NCI-H1930 (cell line): Measurements from ENCODE around the gene ST3GAL6.

Experiments used
- DNase-seq, 2 experiments: peaks; one replicate each; lab custom pipeline; 2025; lab: John Stamatoyannopoulos, UW

Gene ST3GAL6, protein sequence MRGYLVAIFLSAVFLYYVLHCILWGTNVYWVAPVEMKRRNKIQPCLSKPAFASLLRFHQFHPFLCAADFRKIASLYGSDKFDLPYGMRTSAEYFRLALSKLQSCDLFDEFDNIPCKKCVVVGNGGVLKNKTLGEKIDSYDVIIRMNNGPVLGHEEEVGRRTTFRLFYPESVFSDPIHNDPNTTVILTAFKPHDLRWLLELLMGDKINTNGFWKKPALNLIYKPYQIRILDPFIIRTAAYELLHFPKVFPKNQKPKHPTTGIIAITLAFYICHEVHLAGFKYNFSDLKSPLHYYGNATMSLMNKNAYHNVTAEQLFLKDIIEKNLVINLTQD

DNA sequence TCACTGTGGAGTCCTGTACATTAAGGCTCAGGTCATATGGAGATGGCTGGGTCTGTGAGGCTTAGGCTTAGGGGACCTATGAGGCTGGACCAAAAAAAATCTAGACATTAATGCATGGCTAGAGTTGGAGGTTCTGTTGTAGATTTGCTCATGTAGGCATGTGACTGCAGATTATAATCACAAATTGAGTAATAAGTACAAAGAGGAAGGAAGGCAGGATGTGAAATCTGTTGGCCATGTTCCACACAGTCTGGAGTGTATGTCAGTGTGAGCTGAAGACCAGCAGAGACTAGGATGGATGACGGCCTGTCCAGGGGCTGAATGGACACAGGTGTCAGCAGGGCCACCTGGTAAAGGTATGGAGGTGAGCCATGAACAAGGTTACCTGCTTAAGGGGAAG is at the start of gene ST3GAL6:
Gene ST3GAL6 (plus strand): TSS at position 265 of the 400 bp plus-strand sequence. CDS start 5,101 bp downstream, outside the sequence.
- no peak for DNase-seq

DNA sequence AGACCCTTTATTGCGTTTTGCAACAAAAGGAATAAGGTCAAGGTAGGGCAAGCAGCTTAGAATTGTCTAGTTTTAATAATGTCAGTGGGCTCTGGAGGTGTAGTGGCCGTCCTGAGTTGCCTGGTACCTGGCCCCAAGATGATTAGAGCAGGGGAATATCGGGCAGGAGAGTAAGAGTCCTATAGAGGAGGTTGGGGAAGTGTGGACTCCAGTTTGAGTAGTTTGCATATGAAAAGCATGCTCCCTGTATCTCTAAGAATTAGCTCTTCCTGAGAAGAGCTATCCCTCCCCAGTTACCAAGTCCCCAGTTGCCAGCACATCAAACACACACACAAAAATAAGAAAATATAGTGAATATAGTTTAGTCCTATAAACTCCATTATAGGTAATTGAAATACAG is 49.2 kb upstream of the ST3GAL6 start:
- DNase-seq, result no peak

DNA sequence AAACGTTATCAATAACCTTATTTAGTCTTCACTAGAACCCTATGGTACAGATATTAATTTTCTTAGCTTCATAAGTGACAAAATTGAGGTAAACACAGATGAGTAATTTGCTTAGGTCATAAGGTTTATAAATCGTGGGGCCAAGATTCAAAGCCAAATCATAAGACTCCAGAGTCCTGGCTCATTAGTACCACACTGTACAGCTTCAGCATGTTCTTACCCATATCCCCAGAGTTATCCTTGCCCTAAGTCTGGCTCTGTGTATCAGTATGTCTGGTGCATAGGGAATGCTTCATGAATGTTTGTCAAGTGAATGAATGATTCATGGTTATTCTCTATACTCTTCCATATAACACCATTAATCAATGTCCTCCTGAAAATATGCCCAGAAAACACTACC is 45.6 kb upstream of the ST3GAL6 start:
- no peak for DNase-seq

DNA sequence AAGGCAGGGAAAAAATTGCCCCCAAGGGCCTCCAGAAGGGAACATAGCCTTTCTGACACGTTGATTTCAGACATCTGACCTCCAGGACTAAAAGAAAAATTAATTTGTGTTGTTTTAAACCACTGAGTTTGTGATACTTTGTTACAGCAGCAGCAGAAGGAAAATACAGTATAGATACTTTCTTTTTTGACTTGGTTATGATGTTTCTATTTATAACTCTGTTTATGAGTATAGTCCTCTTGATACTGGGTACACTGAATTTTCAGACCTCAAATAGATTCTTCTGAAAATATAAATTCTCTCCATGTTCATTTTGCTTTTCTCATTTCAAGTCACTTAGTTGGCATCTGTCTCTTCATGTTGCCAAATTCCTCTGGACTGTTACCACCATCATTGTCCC is 44.4 kb upstream of the ST3GAL6 start:
- no peak for DNase-seq

DNA sequence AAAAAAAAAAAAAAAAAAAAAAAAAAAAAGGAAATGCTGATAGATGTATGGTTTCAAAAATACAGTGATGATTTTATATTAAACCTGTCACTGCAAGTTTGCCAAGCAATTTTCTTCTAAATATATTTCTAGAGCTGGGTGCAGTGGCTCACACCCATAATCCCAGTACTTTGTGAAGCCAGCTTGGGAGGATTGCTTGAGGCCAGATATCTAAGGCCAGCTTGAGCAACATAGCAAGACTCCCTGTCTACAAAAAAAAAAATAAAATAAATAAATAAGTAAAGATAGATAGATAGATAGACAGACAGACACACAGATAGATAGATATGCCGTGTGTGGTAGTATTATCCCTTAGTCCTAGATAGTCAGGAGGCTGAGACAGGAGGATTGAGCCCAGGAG is 41.4 kb upstream of the ST3GAL6 start:
- no peak for DNase-seq

DNA sequence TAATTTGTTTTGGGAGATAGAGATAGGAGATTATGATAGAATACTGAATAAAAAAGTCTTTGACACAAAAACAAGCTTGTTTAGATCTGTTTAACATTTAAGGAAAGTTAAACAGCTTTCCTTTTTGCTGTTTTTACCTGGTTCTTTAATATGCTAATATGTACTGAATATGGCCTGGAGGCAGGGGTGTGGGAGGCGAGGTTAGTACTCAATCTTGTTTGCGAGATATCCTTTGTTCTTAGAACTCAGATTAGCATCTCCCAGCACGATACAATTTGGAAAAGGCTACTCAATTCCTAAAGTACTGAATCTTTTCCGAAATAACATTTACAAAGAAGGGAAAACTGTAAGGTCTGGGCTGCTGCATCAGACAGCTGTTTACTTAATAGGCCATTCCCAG is 40.8 kb upstream of the ST3GAL6 start:
- DNase-seq, result no peak

DNA sequence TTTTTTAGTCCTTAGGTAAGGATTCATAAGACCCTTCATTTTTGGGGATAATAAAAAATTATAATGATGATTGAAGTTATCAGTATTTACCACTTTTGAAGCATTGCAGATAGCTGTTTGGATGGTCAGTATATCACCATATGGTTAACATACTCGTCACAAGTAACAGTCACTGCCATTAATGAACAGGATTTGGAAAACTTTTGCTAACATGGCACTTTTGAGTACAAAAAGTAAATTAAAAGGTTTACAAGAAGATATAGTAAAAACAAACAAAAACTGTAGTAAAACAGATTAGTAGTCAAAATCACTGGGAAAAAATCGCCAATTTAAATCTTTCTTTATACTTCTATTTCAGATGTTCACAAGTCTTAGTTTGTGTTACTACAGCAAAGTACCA is 37.8 kb upstream of the ST3GAL6 start:
- DNase-seq, result no peak

DNA sequence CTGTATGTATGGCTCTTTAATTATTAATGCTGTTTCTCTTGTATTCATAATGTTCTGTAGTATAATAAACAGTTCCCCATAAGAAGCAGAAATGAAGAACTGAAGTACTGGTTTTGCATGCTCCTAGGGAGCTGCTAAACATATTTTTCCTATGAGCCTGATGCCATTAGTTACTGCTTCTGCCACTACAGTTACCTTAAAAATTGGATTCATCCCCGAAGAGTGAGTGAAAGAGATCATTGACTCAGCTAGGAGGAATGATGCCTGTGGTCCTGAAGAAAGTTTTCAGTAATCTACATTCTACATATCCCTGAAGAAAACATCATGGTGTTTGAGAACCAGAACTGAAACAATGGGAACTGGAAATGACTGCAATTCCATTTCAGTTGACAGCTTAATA is 37.1 kb upstream of the ST3GAL6 start:
- no peak for DNase-seq

DNA sequence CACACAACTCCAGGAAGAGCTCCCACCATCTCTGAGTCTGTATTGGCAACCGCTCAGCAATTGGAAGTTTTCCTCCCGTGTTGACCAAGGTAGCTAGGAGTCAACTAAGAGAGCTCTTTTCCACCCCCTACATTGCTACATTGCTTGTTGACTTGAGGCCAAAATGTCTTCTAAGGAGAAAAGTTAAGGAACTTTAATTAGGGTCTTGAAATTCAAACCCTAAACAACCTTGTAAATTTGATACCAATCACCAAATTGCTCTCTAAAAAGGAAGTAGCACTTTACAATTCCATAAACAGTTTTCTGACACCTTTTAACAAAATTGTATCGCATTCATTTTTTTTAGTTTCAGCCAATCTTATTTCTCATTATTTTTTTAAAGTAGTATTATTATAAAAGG is 35.5 kb upstream of the ST3GAL6 start:
- no peak for DNase-seq

DNA sequence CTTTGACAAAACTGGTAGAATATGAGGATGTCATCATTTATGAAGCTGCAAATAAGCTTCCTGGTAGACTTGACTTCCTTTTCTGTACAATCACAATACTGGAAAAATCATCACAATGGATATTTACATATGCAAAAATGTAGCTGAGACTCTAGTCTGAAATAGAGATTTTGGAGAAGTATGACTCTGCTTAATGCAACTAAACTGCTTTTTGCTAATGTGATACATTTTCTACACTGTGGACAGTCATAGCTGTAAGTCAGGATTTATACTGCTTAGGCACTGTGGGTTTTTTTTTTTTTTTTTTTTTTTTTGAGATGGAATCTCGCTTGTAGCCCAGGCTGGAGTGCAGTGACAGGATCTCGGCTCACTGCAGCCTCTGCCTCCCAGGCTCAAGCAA is 34.5 kb upstream of the ST3GAL6 start:
- DNase-seq, result no peak

DNA sequence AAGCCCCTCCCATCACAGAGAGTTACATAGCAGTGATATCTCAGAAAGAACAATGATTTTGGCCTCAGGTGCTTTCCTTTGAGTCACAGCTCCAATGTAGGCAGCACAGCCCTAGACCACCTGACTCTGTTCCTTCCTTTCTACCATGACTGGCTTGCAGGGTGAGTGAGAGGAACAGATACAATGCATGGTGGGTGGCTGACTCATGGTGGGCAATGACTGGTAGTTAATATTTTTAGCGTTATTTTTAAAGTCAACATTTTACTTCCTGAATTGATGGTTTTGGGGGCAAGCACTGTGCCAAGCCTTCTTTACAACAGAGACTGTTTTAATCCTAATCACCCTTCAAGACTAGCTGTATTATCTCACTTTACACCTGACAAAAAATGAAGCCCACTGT is 32.8 kb upstream of the ST3GAL6 start:
- no peak for DNase-seq

DNA sequence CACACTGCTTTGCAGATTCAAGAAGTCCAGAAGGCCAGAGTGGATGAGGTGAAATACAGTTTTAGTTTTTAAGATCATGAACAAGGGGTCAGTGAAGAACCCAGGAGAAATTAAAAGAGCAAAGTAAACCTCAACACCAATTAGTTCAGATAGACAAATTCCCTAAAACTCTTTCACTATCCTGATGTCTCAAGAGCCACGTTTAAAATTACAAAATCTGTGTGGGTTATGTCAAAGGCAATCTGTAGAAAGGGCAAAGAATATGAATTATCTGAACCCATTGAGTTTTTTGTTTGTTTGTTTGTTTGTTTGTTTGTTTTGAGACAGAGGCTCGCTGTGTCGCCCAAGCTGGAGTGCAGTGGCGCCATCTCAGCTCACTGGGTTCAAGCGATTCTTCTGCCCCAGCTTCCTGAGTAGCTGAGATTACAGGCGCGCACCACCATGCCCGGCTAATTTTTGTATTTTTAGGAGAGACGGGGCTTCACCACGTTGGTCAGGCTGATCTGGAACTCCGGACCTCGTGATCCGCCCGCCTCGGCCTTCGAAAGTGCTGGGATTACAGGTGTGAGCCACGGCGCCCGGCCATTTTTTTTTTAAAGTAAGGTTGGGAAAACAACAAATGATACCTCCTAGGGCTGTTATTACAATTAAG is 32.1 kb upstream of the ST3GAL6 start:
- DNase-seq, result no peak

DNA sequence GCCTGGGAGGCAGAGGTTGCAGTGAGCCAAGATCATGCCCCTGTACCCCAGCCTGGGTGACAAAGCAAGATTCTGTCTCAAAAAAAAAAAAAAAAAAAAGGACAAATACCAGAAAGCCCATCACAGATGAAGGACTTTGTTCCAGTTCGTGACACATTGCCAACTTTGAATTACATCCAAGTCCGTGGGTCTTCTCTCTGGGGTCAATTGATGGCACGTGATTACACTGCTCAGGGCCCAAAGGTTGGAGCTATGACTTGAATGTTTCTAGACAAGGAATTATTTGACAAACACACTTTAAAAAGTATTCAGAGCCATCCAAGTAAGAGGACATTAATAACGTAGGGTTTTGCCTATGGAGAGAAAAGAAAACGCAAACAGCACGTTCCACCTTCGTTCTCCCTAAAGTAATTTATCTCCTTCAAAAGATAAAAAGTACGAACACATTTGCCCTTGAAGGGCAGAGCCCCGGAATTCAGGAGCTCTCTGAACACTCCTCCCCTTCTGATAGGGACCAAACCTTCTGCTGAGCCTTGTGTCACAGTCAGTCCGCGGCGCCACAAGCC is 31.3 kb upstream of the ST3GAL6 start:
- DNase-seq, result no peak

DNA sequence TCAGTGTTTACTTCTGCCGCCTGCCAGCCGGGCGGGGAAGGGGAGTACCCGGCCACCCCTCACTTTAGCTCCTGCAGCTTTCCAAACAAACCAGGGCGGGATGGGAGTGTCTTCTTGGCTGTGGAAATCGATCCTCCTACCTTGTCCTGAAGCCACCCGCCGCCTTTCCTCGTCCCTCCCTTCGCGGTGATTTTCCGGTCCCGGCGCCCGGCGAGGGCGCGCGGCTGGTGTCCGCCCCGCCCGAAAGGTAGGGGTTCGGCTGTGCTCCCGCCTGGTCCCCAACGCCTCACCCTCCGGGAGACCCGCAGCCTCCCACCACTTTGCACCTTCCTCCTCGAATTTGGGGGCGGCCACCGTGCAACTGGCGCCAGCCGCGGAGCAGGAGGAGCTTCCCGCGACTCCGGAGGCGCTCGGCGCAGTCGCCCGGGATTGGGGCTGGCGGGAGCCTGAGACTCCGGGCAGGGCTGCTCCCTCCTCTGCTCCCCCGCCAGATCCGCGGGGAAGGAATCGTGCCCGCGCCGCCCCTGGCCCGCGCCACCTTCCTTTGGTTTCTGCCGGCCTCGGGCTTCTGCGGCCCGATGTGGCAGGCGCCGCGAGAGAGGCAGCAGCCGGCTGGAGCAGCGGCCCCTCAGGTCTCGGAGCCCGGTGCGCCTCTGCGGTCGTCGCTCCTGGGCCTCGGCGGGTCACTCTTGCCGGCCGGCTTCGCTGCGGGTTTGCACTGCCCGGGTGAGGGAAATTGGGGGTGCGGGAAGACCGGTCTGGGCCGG is 30.7 kb upstream of the ST3GAL6 start:
- DNase-seq, result no peak

DNA sequence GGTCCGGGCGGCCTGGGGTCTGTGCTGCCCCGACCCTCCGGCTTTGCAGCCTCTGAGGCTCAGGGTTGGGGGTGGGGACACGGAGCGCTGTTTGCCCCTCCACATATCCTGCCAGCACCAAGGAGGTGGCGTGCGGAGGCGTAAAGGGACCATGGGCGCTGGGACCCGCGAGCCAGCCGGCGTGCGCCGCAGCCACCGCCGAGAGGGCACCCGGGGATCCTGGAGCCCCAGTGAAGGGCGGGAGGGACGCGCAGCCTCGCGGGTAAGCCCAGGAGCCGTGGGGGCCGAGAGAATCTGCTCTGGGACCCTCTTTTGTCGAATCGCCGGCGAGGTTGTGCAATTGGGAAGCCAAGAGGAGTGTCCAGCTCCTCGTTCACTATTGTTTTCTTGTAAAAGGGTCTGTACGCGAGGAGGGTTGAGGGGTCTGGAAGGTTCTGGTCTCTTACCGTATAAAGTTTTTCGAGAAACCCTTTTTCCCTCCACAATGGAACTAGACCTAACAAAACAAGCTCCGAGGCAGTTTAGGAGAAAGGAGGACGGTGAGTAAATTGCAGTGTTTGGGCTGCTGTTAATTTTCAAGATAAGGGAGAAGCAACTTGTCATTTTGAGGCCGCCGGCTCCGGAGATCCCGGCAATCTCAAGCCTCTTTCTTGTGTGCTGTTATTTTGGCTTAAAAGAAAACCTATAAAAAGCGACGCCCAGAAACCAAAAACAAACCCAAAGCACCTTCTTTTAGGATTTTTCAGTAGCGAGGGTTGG is 29.9 kb upstream of the ST3GAL6 start:
- no peak for DNase-seq

DNA sequence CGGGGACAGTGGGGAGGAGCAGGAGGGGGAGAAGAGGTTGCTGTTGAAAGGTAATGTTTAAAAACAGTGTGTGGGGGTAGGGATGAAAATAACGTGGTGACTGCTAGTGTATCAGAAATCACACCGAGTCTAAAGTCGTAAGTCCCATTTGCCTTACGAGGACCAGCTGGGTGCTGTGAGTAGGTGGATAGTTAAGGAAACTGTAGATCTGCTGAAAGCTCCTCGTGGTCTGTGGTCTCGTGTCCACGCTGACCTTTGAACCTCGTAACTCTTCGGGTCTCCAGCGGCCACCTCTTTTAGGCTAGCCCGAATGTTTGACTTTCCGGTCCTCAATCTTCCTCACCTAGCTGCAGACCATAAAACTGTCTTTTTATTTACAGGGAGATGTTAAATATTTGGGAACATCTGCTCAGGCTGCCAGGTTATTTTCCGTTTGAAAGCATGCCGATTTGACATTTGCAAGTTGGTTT is 29.3 kb upstream of the ST3GAL6 start:
- no peak for DNase-seq

DNA sequence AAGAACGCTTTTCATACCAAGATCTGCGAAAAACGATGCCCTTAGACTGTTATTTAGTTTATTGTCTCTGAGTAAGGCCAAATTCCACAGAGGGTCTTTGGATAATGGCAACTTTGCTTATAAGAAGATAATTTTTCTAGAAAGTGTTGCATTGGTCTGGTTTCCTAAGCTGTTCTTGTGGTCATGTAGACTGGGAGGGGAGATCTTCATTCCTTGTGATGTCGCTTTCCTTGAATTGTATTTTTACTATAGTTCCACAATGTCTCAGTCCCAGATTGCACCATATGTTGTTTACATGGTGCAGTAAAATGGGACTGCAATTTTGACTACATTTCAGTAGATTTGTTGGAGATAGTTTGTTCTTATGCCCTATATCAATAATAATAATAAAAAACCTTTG is 28.8 kb upstream of the ST3GAL6 start:
- no peak for DNase-seq

DNA sequence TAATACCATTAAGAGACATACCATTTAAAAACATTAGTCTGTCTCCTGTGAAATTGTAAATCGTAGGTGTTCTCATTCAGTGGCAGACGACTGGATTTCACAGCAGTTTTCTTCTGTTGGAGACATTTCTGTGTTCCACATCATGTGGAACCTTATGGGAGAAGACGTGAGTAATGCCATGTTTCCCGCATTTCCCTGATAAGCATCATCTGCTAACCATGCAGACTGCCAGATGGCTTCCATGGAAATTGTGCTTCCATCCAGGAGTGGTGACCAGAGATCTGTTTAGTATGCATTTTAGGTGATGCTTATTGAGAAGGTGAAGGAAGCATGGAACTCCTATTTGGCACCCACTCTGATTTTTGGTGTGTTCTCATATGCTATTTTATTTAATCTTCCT is 28.4 kb upstream of the ST3GAL6 start:
- DNase-seq, result no peak

DNA sequence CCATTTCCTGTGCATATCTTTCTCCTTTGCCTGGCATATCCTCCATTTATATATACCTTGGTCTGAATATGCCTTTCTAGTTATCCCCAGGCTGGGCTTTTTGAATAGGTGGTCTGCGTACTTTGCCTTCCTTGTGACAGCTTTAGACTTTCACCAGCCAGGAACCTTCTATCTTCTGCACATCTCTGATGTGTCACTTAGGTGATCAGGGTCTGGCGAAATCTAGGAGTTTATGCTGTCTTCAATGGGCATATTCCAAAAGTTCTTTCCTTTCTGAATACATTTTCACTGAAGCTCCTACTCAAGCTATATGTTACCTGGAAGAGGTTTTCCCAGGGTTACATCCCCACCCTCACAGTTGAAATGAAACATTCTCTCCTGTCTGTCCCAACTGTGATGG is 27.8 kb upstream of the ST3GAL6 start:
- no peak for DNase-seq

DNA sequence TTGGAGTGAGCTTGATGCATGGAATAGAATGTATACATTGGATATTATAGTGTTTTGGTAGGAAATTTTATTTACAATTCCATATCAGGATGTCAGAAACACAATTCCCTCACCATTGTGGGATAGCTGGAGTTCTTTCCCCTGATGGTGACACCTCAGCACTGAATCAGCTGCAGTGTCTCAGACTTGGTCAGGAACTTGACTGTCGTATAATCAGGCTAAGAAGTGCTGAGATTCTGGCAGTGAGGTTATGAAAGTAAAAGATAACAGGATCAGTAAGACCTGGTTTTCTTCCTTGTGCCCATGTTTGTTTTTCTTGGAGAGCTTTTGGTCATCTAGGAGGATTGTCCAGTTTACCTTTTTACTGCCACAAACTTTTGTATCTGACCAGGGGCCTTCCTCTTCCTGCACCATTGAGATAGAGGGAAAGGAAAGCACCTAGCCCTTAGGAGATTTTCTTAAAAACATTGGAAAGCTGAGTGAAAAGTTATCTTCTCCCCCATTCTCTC is 27.3 kb upstream of the ST3GAL6 start:
- DNase-seq, result no peak

DNA sequence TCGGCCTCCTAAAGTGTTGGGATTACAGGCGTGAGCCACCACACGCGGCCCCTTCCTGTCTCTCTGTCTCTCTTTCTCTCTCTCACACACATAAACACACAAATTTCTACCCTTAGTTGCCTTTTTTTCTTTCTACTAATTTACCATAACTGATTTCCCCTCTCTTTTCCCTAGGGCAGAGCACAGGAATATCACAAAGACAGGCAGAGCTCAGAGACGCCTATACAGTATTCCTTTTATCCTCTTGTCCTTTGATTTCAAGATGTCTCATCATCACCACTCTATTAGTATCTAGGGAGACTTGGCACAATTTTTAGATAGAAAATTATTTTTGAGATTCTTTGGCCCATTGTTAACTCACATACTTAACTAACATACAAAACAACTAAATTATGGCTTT is 25.8 kb upstream of the ST3GAL6 start:
- no peak for DNase-seq

DNA sequence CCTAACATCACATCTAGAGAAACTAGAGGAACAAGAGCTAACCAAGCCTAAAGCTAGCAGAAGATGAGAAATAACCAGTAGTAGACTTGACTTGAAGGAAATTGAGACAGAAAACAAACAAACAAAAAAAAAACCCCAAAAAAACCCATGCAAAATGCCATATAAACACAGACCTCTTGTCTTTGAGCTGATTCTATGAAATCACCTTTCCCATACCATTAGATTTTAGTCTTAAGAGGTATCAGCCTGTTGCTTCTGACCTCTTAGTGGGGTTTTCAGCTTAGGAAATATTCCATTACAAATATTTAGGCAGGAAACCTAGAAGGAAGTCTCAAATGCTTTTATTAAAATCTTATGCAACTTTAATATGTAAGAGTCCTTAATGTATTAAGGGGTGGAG is 23.9 kb upstream of the ST3GAL6 start:
- no peak for DNase-seq
